ENCODE measurements around the gene ADAM33. TPM values are rescaled to one million over a fixed set of nuclear protein-coding genes. Genes with fewer than 3 reads are reported as not detected.

ADAM33 gene
- total RNA-seq, 1 experiment from 2014 or later: not detected

GRCh38 chr20:3698591-3699001 is 16.8 kb upstream of the ADAM33 start:
- no peaks in the 10 kb centered on the region for H3K27me3 ChIP-seq (ENCODE audit: insufficient read depth, low read length)
- H3K27ac ChIP-seq (ENCODE audit: low read depth, low read length): no peak overlapping the region
- ATAC-seq (no peak), DNase-seq (ENCODE audit: low read depth, low spot score) (no peak)
- CTCF ChIA-PET: interaction anchor here (3.1 kb wide), 1 partner anchor 12 kb away, joined by 16 read pairs; no protein-coding TSS in a partner anchor
- H3K9ac ChIP-seq (ENCODE audit: low read length): no peak overlapping the region
- H3K9me2 ChIP-seq (ENCODE audit: insufficient read depth): no peaks in the 10 kb centered on the region
- BruUV-seq (replicated peaks): no TSS peak
- H3K4me2 ChIP-seq (ENCODE audit: low read length): no peak overlapping the region
- intact Hi-C loops (cut with micrococcal nuclease): no loop called here
- no peaks in the 10 kb centered on the region for H3K79me2 ChIP-seq (ENCODE audit: insufficient read depth, low read length)
- no peak overlapping the region for H3K4me3 ChIP-seq (replicated peaks in 1 of 2; ENCODE audit: low read depth in 1 of 2, low read length in 2 of 2)
- H3K9me3 ChIP-seq (ENCODE audit: control insufficient read depth in 1 of 2, insufficient read depth in 1 of 2, low read depth in 1 of 2, low read length in 2 of 2): no peaks in the 10 kb centered on the region; a peak in 1 of 4 replicates
- H3K4me1 ChIP-seq (ENCODE audit: control insufficient read depth in 1 of 2, insufficient read depth in 2 of 2, low read length in 2 of 2): no peaks in the 10 kb centered on the region
- no peak overlapping the region for H2AFZ ChIP-seq (ENCODE audit: low read depth, low read length, poor library complexity, severe bottlenecking)
- no peaks in the 10 kb centered on the region for H4K20me1 ChIP-seq (ENCODE audit: insufficient read depth)
- POLR2A ChIA-PET: no interaction called here
- TF ChIP-seq ZFX (IDR thresholded peaks at IDR 0.05): no peak
- TF ChIP-seq SRF (IDR thresholded peaks at IDR 0.05; ENCODE audit: low read depth): no peak
- TF ChIP-seq EZH2 (IDR thresholded peaks at IDR 0.05): no peak
- no peak for TF ChIP-seq CEBPB (IDR thresholded peaks at IDR 0.05; ENCODE audit: low read depth)
- no peak for TF ChIP-seq EGR1 (IDR thresholded peaks at IDR 0.05; ENCODE audit: low read depth)
- TF ChIP-seq SP1 (IDR thresholded peaks at IDR 0.05; ENCODE audit: low read depth): no peak
- TF ChIP-seq, protein P1, sequence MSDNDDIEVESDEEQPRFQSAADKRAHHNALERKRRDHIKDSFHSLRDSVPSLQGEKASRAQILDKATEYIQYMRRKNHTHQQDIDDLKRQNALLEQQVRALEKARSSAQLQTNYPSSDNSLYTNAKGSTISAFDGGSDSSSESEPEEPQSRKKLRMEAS (IDR thresholded peaks at IDR 0.05): no peak
- TF ChIP-seq, protein P2, sequence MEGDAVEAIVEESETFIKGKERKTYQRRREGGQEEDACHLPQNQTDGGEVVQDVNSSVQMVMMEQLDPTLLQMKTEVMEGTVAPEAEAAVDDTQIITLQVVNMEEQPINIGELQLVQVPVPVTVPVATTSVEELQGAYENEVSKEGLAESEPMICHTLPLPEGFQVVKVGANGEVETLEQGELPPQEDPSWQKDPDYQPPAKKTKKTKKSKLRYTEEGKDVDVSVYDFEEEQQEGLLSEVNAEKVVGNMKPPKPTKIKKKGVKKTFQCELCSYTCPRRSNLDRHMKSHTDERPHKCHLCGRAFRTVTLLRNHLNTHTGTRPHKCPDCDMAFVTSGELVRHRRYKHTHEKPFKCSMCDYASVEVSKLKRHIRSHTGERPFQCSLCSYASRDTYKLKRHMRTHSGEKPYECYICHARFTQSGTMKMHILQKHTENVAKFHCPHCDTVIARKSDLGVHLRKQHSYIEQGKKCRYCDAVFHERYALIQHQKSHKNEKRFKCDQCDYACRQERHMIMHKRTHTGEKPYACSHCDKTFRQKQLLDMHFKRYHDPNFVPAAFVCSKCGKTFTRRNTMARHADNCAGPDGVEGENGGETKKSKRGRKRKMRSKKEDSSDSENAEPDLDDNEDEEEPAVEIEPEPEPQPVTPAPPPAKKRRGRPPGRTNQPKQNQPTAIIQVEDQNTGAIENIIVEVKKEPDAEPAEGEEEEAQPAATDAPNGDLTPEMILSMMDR (IDR thresholded peaks at IDR 0.05 in 2 of 3, conservative IDR thresholded peaks at IDR 0.05 in 1 of 3; ENCODE audit: borderline replicate concordance in 1 of 3, insufficient read depth in 1 of 3, low read depth in 2 of 3, low read length in 2 of 3): no peak
- TF ChIP-seq ZNF274 (IDR thresholded peaks at IDR 0.05; ENCODE audit: low read depth, low read length): no peak
- no peak for TF ChIP-seq ELF1 (IDR thresholded peaks at IDR 0.05; ENCODE audit: borderline replicate concordance, low read depth)
- TF ChIP-seq EZH2phosphoT487 (IDR thresholded peaks at IDR 0.05; ENCODE audit: borderline replicate concordance): no peak
- TF ChIP-seq REST (IDR thresholded peaks at IDR 0.05; ENCODE audit: low read depth): no peak
- TF ChIP-seq RAD21 (IDR thresholded peaks at IDR 0.05; ENCODE audit: low read depth): no peak
- no peak for TF ChIP-seq TCF7L2 (IDR thresholded peaks at IDR 0.05; ENCODE audit: borderline replicate concordance, extremely low read depth, insufficient read depth, insufficient read length)
- TF ChIP-seq ATF3 (IDR thresholded peaks at IDR 0.05): no peak
- TF ChIP-seq JUND (IDR thresholded peaks at IDR 0.05): no peak
- TF ChIP-seq SIN3A (IDR thresholded peaks at IDR 0.05; ENCODE audit: low read depth): no peak
- no peak for TF ChIP-seq POLR2AphosphoS5 (IDR thresholded peaks at IDR 0.05; ENCODE audit: low read depth, low read length)
- TF ChIP-seq YY1 (IDR thresholded peaks at IDR 0.05; ENCODE audit: extremely low read depth, insufficient replicate concordance, low read depth, low read length): no peak
- no peaks in the 10 kb centered on the region for H3K36me3 ChIP-seq (ENCODE audit: control insufficient read depth in 1 of 2, insufficient read depth in 2 of 2, low read length in 2 of 2)
- RAD21 ChIA-PET (ENCODE audit: low non-redundant PET in 1 of 2, low total read pairs in 2 of 2, uncharacterized antibody in 2 of 2, unreplicated experiment in 2 of 2): no interaction called here

All from HCT116 (cell line).